ENCODE results near the gene ARF3.
A peak's percentile ranks its signal among the peaks of the same experiment; 100 is the strongest.

Gene ARF3

GRCh38 chr12:48995086-48995879 is 38.0 kb upstream of the ARF3 start:
- H3K36me3 ChIP-seq (replicated peaks; ENCODE audit: low read depth, low read length): no peaks in the 10 kb centered on the region
- H3K4me3 ChIP-seq (ENCODE audit: low read length): peak overlapping the region; percentile 63
- no peaks in the 10 kb centered on the region for H3K9me3 ChIP-seq (ENCODE audit: insufficient read depth, low read length)
- peak overlapping the region; percentile 70 for H3K4me2 ChIP-seq (ENCODE audit: low read length)
- no peak overlapping the region for H3K27ac ChIP-seq (ENCODE audit: low read length)
- peak overlapping the region; percentile 74; the same call in 1 of the 2 replicates for H2AFZ ChIP-seq (ENCODE audit: low read depth, low read length)
- peaks cover 18% of the 10 kb centered on the region for H3K79me2 ChIP-seq (ENCODE audit: low read length)
- H3K9ac ChIP-seq (ENCODE audit: low read length): no peak overlapping the region
- 0 out of 2 replicates have a peak, but pooled peaks cover 4% of the 10 kb centered on the region for H3K27me3 ChIP-seq (ENCODE audit: low read depth, low read length)
- peaks cover 4% of the 10 kb centered on the region; the same call in 1 of the 2 replicates for H4K20me1 ChIP-seq (ENCODE audit: insufficient read depth, low read length)
- no peak for TF ChIP-seq EZH2phosphoT487 (IDR thresholded peaks at IDR 0.05; ENCODE audit: low read depth)
- TF ChIP-seq CTCF (IDR thresholded peaks at IDR 0.05; ENCODE audit: low read depth, low read length): peak; percentile 68
- H3K4me1 ChIP-seq (ENCODE audit: low read length): peaks cover 23% of the 10 kb centered on the region

- no peak for TF ChIP-seq EZH2phosphoT487 (IDR thresholded peaks at IDR 0.05; ENCODE audit: low read depth)
- no peak for TF ChIP-seq CTCF (IDR thresholded peaks at IDR 0.05; ENCODE audit: low read depth, low read length)
- Histone ChIP-seq H3K4me2 (ENCODE audit: low read length) (no peak overlapping the region), H3K9me3 (ENCODE audit: insufficient read depth, low read length) (no peaks in the 10 kb centered on the region), H3K36me3 (replicated peaks; ENCODE audit: low read depth, low read length) (no peaks in the 10 kb centered on the region), H3K27me3 (ENCODE audit: low read depth, low read length) (0 out of 2 replicates have a peak, but pooled peaks cover 4% of the 10 kb centered on the region), H3K27ac (ENCODE audit: low read length) (no peak overlapping the region), H3K79me2 (ENCODE audit: low read length) (peaks cover 10% of the 10 kb centered on the region), H4K20me1 (ENCODE audit: insufficient read depth, low read length) (no peaks in the 10 kb centered on the region), H3K9ac (ENCODE audit: low read length) (no peak overlapping the region), H3K4me1 (ENCODE audit: low read length) (peaks cover 15% of the 10 kb centered on the region), H2AFZ (ENCODE audit: low read depth, low read length) (no peak overlapping the region), H3K4me3 (ENCODE audit: low read length) (no peak overlapping the region)
These were observed 37.2 kb upstream of the ARF3 start for GRCh38 chr12:48994224-48995085.

- Histone ChIP-seq H3K4me1 (ENCODE audit: low read length) (peaks cover 14% of the 10 kb centered on the region), H3K9ac (ENCODE audit: low read length) (no peak overlapping the region), H3K4me3 (ENCODE audit: low read length) (no peak overlapping the region), H3K9me3 (ENCODE audit: insufficient read depth, low read length) (no peaks in the 10 kb centered on the region), H3K27ac (ENCODE audit: low read length) (no peak overlapping the region), H2AFZ (ENCODE audit: low read depth, low read length) (no peak overlapping the region), H3K79me2 (ENCODE audit: low read length) (peaks cover 5% of the 10 kb centered on the region), H3K27me3 (ENCODE audit: low read depth, low read length) (peaks cover 9% of the 10 kb centered on the region), H3K36me3 (replicated peaks; ENCODE audit: low read depth, low read length) (no peaks in the 10 kb centered on the region), H4K20me1 (ENCODE audit: insufficient read depth, low read length) (no peaks in the 10 kb centered on the region), H3K4me2 (ENCODE audit: low read length) (no peak overlapping the region)
- TF ChIP-seq CTCF (IDR thresholded peaks at IDR 0.05; ENCODE audit: low read depth, low read length) (no peak), EZH2phosphoT487 (IDR thresholded peaks at IDR 0.05; ENCODE audit: low read depth) (no peak)
These were observed 36.5 kb upstream of the ARF3 start for GRCh38 chr12:48993787-48994186.

All from OCI-LY3 (cell line).